Endothelial cell (in vitro differentiated cells): ENCODE measurements around the gene API5. TPM values are rescaled to one million over a fixed set of nuclear protein-coding genes. Genes with fewer than 3 reads are reported as not detected.

Experiments
- DNase-seq: peaks from one replicate; pipeline ENCODE4 v3.0.0; 2021; ENCODE audit warnings: low spot score
- H3K27ac Mint-ChIP-seq: one replicate; pipeline ENCODE4 v1.8.0; 2021; ENCODE audit warnings: mixed read lengths, inconsistent platforms; ENCODE audit not compliant: unreplicated experiment
- H3K27me3 Mint-ChIP-seq: one replicate; pipeline ENCODE4 v1.8.0; 2021; ENCODE audit warnings: mild to moderate bottlenecking, moderate library complexity, mixed read lengths, inconsistent platforms; ENCODE audit not compliant: unreplicated experiment
- H3K36me3 Mint-ChIP-seq: one replicate; pipeline ENCODE4 v1.8.0; 2021; ENCODE audit warnings: mild to moderate bottlenecking, low read depth, mixed read lengths, inconsistent platforms; ENCODE audit not compliant: unreplicated experiment
- H3K4me1 Mint-ChIP-seq: one replicate; pipeline ENCODE4 v1.8.0; 2021; ENCODE audit warnings: mild to moderate bottlenecking, mixed read lengths, inconsistent platforms; ENCODE audit not compliant: unreplicated experiment
- H3K4me3 Mint-ChIP-seq: one replicate; pipeline ENCODE4 v1.8.0; 2021; ENCODE audit warnings: mild to moderate bottlenecking, mixed read lengths, inconsistent platforms; ENCODE audit not compliant: unreplicated experiment
- H3K9me3 Mint-ChIP-seq: one replicate; pipeline ENCODE4 v1.8.0; 2021; ENCODE audit warnings: mixed read lengths, inconsistent platforms; ENCODE audit not compliant: unreplicated experiment
- CTCF ChIP-seq: fragments of 200-600 bp; sonication (generic); IDR thresholded peaks from one replicate; pipeline ENCODE4 v1.5.0; 2021; ENCODE audit warnings: antibody characterized with exemption; ENCODE audit not compliant: unreplicated experiment
- total RNA-seq: library from RNA; stranded (reverse); fragmentation: NEBNext Ultra II Directional; extraction: Animal tissue kit (Norgen Biotek cat#: 25700); gene quantifications from one replicate; pipeline ENCODE4 v1.2.1, GENCODE V29; 2021; ENCODE audit not compliant: unreplicated experiment

Gene API5
- total RNA-seq, 1 donor from 2014 or later: 92.9 TPM

GRCh38 chr11:43367382-43368178 is 55.8 kb downstream of the API5 start:
- Mint-ChIP-seq H3K27me3 (no peaks in the 10 kb centered on the region), H3K27ac (no peak overlapping the region), H3K4me3 (no peak overlapping the region)

DNA sequence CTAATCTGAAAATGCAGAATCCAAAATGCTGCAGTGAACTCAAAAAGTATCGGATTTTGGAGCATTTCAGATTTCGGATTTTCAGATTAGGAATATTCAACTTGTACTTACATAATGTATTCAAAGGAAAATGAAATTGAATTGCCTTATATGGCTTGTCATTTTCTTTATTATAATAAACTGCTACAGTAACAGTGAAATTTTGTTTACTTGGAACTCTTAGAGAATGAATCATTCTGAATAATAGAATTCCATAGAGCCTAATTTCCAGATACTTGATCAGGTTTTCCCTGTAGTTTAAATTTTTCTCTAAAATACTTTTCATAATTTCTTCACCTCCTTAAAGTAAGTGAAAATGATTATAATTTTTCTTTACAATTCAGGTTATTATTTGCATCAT is 64.3 kb downstream of the API5 start:
- no peak for DNase-seq
- Mint-ChIP-seq H3K27ac (no peak overlapping the region), H3K4me3 (no peak overlapping the region), H3K36me3 (no peaks in the 10 kb centered on the region), H3K9me3 (no peaks in the 10 kb centered on the region), H3K27me3 (peaks cover 2% of the 10 kb centered on the region), H3K4me1 (no peaks in the 10 kb centered on the region)
- TF ChIP-seq CTCF: no peak

More at GRCh38 chr11:43367382-43368178, 55.8 kb downstream of the API5 start:
- H3K9me3 Mint-ChIP-seq: no peaks in the 10 kb centered on the region
- peaks cover 9% of the 10 kb centered on the region for H3K36me3 Mint-ChIP-seq
- DNase-seq: no peak
- H3K4me1 Mint-ChIP-seq: no peaks in the 10 kb centered on the region
- no peak for TF ChIP-seq CTCF

DNA sequence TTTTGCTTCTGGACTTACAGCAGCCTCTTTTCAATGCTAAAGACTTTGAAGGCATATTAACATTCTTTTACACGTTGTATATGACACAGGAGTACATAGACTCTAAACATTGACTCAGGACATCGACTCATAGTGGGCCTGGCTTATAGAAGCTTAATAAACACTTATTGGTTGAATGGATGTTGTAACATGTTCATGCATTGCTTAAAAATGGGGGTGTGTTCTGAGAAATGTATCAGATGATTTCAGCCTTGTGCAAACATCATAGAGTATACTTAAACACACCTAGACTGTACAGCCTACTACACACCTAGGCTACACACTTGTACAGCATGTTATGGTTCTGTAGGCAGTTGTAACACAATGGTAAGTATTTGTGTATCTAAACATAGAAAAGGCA is 64.8 kb downstream of the API5 start:
- TF ChIP-seq CTCF: no peak
- Mint-ChIP-seq H3K4me1 (peaks cover 2% of the 10 kb centered on the region), H3K4me3 (no peak overlapping the region), H3K36me3 (peaks cover 2% of the 10 kb centered on the region), H3K27me3 (peaks cover 2% of the 10 kb centered on the region), H3K9me3 (no peaks in the 10 kb centered on the region), H3K27ac (no peak overlapping the region)
- no peak for DNase-seq

DNA sequence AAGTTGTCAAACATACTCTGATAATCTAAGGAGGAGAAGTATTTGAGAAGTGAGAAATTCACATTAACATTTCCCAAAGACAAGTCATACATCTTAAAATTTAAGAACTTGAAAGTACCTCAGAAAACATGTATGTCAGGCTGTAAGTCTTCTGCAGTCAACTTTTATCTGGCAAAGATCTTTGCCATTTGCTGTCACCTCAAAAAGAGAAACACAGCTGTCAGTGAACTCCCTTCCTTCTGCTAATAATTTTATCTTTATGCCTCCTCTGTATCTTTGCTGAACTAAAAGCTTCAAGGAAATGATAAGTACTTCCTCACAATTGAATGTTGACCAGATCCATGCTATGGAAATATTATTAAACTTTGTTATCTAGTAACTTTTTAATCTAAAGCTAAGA is 65.6 kb downstream of the API5 start:
- peaks cover 2% of the 10 kb centered on the region for H3K27me3 Mint-ChIP-seq
- DNase-seq: no peak

More for the DNA sequence above, 65.6 kb downstream of the API5 start:
- peaks cover 5% of the 10 kb centered on the region for H3K4me1 Mint-ChIP-seq
- H3K9me3 Mint-ChIP-seq: no peaks in the 10 kb centered on the region
- no peak for TF ChIP-seq CTCF
- H3K4me3 Mint-ChIP-seq: no peak overlapping the region
- no peak overlapping the region for H3K27ac Mint-ChIP-seq
- H3K36me3 Mint-ChIP-seq: peaks cover 5% of the 10 kb centered on the region
